Measurements from ENCODE around the gene PRTG.
"Not testable (repeated sequence)": the region's sequence is repeated elsewhere in the genome, so short reads cannot be mapped to it uniquely, and the experiment has no call there.

The PRTG gene

DNA sequence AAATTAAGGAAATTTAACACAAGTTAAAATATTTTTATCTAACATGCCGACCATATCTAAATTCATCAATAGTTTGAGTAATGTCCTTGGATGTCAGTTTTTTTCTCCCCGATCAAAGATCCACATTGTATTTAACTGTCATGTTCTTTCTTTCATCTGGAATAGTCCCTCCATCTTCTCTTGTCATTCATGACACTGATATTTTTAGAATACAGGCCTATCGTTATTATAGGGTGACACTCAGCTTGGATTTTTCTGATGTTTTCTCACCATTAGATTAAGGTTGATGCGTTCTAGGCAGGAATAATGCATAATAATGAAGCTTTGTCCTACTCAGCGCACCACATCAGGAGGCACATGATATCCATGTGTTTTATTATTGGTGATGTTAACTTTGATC lies 141.6 kb downstream of the PRTG start:
- Histone ChIP-seq H2BK15ac (replicated peaks; ENCODE audit: low read depth) (no peak overlapping the region), H3K4ac (ENCODE audit: low read depth, low read length) (no peak overlapping the region), H3K4me3 (ENCODE audit: low read length) (no peak overlapping the region), H4K8ac (ENCODE audit: low read depth, low read length) (no peak overlapping the region), H2AK5ac (ENCODE audit: low read length) (no peak overlapping the region), H3K4me2 (ENCODE audit: low read length) (no peak overlapping the region), H3K79me2 (ENCODE audit: control insufficient read depth, insufficient read depth, low read length) (no peaks in the 10 kb centered on the region), H3K23ac (ENCODE audit: low read length) (no peak overlapping the region), H2BK120ac (ENCODE audit: low read depth, low read length) (no peak overlapping the region), H4K5ac (ENCODE audit: low read length) (no peak overlapping the region), H3K79me1 (ENCODE audit: low read length) (no peaks in the 10 kb centered on the region), H3K56ac (ENCODE audit: low read length) (no peak overlapping the region), H3K4me1 (ENCODE audit: control insufficient read depth, low read depth, low read length) (no peaks in the 10 kb centered on the region), H3K9ac (ENCODE audit: low read length) (no peak overlapping the region), H3K18ac (ENCODE audit: low read length) (no peak overlapping the region), H2BK5ac (ENCODE audit: low read length) (no peak overlapping the region), H3K27me3 (ENCODE audit: insufficient read depth, low read length, poor library complexity) (no peaks in the 10 kb centered on the region), H3K27ac (ENCODE audit: low read depth, low read length) (no peak overlapping the region), H3K36me3 (ENCODE audit: control insufficient read depth, insufficient read depth, low read length) (no peaks in the 10 kb centered on the region)
- no peak for DNase-seq
- WGBS (ENCODE audit: extremely low coverage, insufficient coverage, low lambda C conversion rate), result no CpG with 5 or more reads among the region's 5 CpGs

DNA sequence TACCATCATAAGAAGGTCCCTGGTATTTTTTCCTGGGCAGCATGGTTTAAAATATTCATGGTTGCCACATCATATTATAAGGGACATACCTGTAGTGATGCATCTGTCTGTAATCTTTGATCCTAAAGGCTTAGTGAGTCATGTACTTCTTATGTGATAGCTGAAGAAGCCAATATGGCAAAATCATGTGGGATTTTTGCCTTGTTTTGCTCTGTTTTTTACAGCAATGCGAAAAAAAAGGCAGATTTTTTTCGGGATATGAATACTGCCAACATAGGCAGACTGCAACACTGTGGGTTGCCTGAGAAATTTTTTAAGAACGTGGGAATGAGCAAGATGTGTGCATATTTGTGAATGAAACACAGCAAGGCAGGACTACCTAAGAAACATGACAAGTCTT lies 143.5 kb downstream of the PRTG start:
- H3K4me1 ChIP-seq (ENCODE audit: control insufficient read depth, low read depth, low read length), result no peaks in the 10 kb centered on the region
- DNase-seq, result no peak
- no peak overlapping the region for H3K18ac ChIP-seq (ENCODE audit: low read length)
- H2AK5ac ChIP-seq (ENCODE audit: low read length), result no peak overlapping the region
- H3K36me3 ChIP-seq (ENCODE audit: control insufficient read depth, insufficient read depth, low read length), result no peaks in the 10 kb centered on the region
- no peaks in the 10 kb centered on the region for H3K79me1 ChIP-seq (ENCODE audit: low read length)
- no peak overlapping the region for H4K8ac ChIP-seq (ENCODE audit: low read depth, low read length)
- no peak overlapping the region for H3K4me3 ChIP-seq (ENCODE audit: low read length)
- H3K27me3 ChIP-seq (ENCODE audit: insufficient read depth, low read length, poor library complexity), result no peaks in the 10 kb centered on the region
- WGBS (ENCODE audit: extremely low coverage, insufficient coverage, low lambda C conversion rate), result no CpG with 5 or more reads among the region's 3 CpGs
- H4K5ac ChIP-seq (ENCODE audit: low read length), result no peak overlapping the region
- H3K23ac ChIP-seq (ENCODE audit: low read length), result no peak overlapping the region
- no peak overlapping the region for H3K56ac ChIP-seq (ENCODE audit: low read length)
- no peak overlapping the region for H3K27ac ChIP-seq (ENCODE audit: low read depth, low read length)
- no peak overlapping the region for H2BK15ac ChIP-seq (replicated peaks; ENCODE audit: low read depth)
- no peaks in the 10 kb centered on the region for H3K79me2 ChIP-seq (ENCODE audit: control insufficient read depth, insufficient read depth, low read length)
- H3K9ac ChIP-seq (ENCODE audit: low read length), result no peak overlapping the region
- H3K4me2 ChIP-seq (ENCODE audit: low read length), result no peak overlapping the region
- H3K4ac ChIP-seq (ENCODE audit: low read depth, low read length), result no peak overlapping the region
- no peak overlapping the region for H2BK5ac ChIP-seq (ENCODE audit: low read length)
- H2BK120ac ChIP-seq (ENCODE audit: low read depth, low read length), result no peak overlapping the region

DNA sequence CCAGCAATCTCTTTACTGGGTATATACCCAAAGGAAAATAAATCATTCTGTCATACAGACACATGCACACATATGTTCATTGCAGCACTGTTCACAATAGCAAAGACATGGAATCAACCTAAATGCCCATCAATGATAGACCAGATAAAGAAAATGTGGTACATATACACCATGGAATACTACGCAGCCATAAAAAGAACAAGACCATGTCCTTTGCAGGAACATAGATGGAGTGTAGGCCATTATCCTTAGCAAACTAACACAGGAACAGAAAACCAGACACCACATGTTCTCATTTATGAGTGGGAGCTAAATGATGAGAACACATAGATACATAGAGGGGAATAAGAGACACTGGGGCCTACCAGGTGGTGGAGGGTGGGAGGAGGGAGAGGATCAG lies 149.9 kb downstream of the PRTG start:
- H4K5ac ChIP-seq (ENCODE audit: low read length); H2BK5ac ChIP-seq (ENCODE audit: low read length); H4K8ac ChIP-seq (ENCODE audit: low read depth, low read length); H3K4ac ChIP-seq (ENCODE audit: low read depth, low read length); H3K18ac ChIP-seq (ENCODE audit: low read length); H2AK5ac ChIP-seq (ENCODE audit: low read length); DNase-seq; H3K79me2 ChIP-seq (ENCODE audit: control insufficient read depth, insufficient read depth, low read length); H3K4me3 ChIP-seq (ENCODE audit: low read length); H3K9ac ChIP-seq (ENCODE audit: low read length); H3K79me1 ChIP-seq (ENCODE audit: low read length); H2BK120ac ChIP-seq (ENCODE audit: low read depth, low read length); H3K27ac ChIP-seq (ENCODE audit: low read depth, low read length); H3K27me3 ChIP-seq (ENCODE audit: insufficient read depth, low read length, poor library complexity); H3K4me1 ChIP-seq (ENCODE audit: control insufficient read depth, low read depth, low read length); H2BK15ac ChIP-seq (replicated peaks; ENCODE audit: low read depth); H3K56ac ChIP-seq (ENCODE audit: low read length); H3K23ac ChIP-seq (ENCODE audit: low read length); H3K36me3 ChIP-seq (ENCODE audit: control insufficient read depth, insufficient read depth, low read length); H3K4me2 ChIP-seq (ENCODE audit: low read length): not testable (repeated sequence)
- WGBS (ENCODE audit: extremely low coverage, insufficient coverage, low lambda C conversion rate), result no CpG with 5 or more reads among the region's 1 CpG

DNA sequence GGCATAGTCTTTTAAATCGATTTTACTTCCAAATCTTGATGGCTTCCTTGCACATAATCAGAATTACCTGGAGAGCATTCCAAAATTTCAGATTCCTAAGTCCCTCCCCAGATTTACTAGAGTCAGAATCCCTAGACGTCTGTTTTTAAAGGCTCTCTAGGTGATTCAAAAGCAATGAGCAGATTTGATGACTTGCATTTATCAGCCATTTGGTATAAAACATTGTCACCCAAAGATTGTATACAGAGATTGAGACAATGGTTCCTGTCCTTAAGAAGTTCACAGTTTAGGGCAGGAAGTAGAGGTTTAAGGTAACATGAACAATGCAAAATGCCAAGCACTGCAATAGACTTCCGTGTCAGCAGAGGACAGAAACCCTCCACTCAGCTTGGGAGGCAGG lies 152.2 kb downstream of the PRTG start:
- Histone ChIP-seq H3K23ac (ENCODE audit: low read length) (no peak overlapping the region), H3K36me3 (ENCODE audit: control insufficient read depth, insufficient read depth, low read length) (no peaks in the 10 kb centered on the region), H3K4ac (ENCODE audit: low read depth, low read length) (no peak overlapping the region), H2BK120ac (ENCODE audit: low read depth, low read length) (no peak overlapping the region), H4K8ac (ENCODE audit: low read depth, low read length) (no peak overlapping the region), H3K27ac (ENCODE audit: low read depth, low read length) (no peak overlapping the region), H3K56ac (ENCODE audit: low read length) (no peak overlapping the region), H3K4me2 (ENCODE audit: low read length) (no peak overlapping the region), H3K27me3 (ENCODE audit: insufficient read depth, low read length, poor library complexity) (peaks cover 16% of the 10 kb centered on the region), H3K9ac (ENCODE audit: low read length) (no peak overlapping the region), H2AK5ac (ENCODE audit: low read length) (no peak overlapping the region), H3K79me1 (ENCODE audit: low read length) (no peaks in the 10 kb centered on the region), H3K18ac (ENCODE audit: low read length) (no peak overlapping the region), H3K79me2 (ENCODE audit: control insufficient read depth, insufficient read depth, low read length) (no peaks in the 10 kb centered on the region), H3K4me3 (ENCODE audit: low read length) (no peak overlapping the region), H2BK15ac (replicated peaks; ENCODE audit: low read depth) (no peak overlapping the region), H4K5ac (ENCODE audit: low read length) (no peak overlapping the region), H3K4me1 (ENCODE audit: control insufficient read depth, low read depth, low read length) (no peaks in the 10 kb centered on the region), H2BK5ac (ENCODE audit: low read length) (no peak overlapping the region)
- DNase-seq, result peak; percentile 42
- no CpG with 5 or more reads among the region's 3 CpGs for WGBS (ENCODE audit: extremely low coverage, insufficient coverage, low lambda C conversion rate)

DNA sequence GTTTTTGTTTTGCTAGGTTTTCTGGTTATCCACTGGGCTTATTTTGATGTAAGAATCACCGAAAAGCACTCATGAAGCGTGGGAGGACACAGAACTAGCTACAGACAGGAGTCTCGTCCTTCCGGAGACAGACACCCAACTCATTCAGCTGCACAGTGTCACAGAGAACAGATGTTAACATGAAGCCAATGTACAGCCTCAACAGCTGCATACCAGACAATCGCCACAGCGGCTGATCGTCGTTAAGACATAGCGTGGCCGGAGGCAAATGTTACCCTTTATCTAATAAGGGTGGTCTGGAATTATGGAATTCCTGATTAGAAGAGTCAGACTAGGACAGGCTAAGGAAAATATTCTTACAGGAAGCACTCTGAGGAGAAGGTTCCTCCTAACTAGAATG lies 153.7 kb downstream of the PRTG start:
- no peaks in the 10 kb centered on the region for H3K36me3 ChIP-seq (ENCODE audit: control insufficient read depth, insufficient read depth, low read length)
- H3K4me3 ChIP-seq (ENCODE audit: low read length), result peak overlapping the region; percentile 20
- peaks cover 16% of the 10 kb centered on the region for H3K27me3 ChIP-seq (ENCODE audit: insufficient read depth, low read length, poor library complexity)
- no peak overlapping the region for H3K56ac ChIP-seq (ENCODE audit: low read length)
- H4K8ac ChIP-seq (ENCODE audit: low read depth, low read length), result no peak overlapping the region
- H2BK15ac ChIP-seq (replicated peaks; ENCODE audit: low read depth), result no peak overlapping the region
- DNase-seq, result no peak
- no peak overlapping the region for H2AK5ac ChIP-seq (ENCODE audit: low read length)
- WGBS (ENCODE audit: extremely low coverage, insufficient coverage, low lambda C conversion rate), result no CpG with 5 or more reads among the region's 10 CpGs
- no peak overlapping the region for H3K4me2 ChIP-seq (ENCODE audit: low read length)
- H3K23ac ChIP-seq (ENCODE audit: low read length), result no peak overlapping the region
- no peak overlapping the region for H3K4ac ChIP-seq (ENCODE audit: low read depth, low read length)
- H2BK5ac ChIP-seq (ENCODE audit: low read length), result no peak overlapping the region
- H3K18ac ChIP-seq (ENCODE audit: low read length), result no peak overlapping the region
- no peak overlapping the region for H3K9ac ChIP-seq (ENCODE audit: low read length)
- no peak overlapping the region for H3K27ac ChIP-seq (ENCODE audit: low read depth, low read length)
- H3K79me1 ChIP-seq (ENCODE audit: low read length), result no peaks in the 10 kb centered on the region
- H2BK120ac ChIP-seq (ENCODE audit: low read depth, low read length), result no peak overlapping the region
- no peaks in the 10 kb centered on the region for H3K4me1 ChIP-seq (ENCODE audit: control insufficient read depth, low read depth, low read length)
- H3K79me2 ChIP-seq (ENCODE audit: control insufficient read depth, insufficient read depth, low read length), result no peaks in the 10 kb centered on the region
- H4K5ac ChIP-seq (ENCODE audit: low read length), result no peak overlapping the region

DNA sequence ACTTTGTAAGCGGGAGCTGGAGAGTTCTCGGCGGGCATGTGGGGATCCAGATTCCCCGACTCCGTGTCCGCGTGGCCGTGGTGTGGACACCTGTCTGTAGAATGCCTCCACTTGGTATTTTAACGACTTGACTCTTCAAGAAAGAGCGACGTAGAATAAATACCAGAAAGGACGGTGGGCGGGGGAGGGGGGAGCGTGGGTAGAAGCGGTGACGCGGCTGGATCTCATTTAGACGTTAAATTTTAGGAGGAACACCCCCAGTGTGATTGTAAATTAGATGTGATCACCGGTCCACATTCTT lies 154.2 kb downstream of the PRTG start:
- Histone ChIP-seq H3K27ac (ENCODE audit: low read depth, low read length) (peak overlapping the region; percentile 44), H3K79me1 (ENCODE audit: low read length) (no peaks in the 10 kb centered on the region), H4K5ac (ENCODE audit: low read length) (no peak overlapping the region), H2BK5ac (ENCODE audit: low read length) (no peak overlapping the region), H4K8ac (ENCODE audit: low read depth, low read length) (peak overlapping the region; percentile 1), H2BK15ac (replicated peaks; ENCODE audit: low read depth) (no peak overlapping the region), H3K4me3 (ENCODE audit: low read length) (peak overlapping the region; percentile 52), H3K79me2 (ENCODE audit: control insufficient read depth, insufficient read depth, low read length) (no peaks in the 10 kb centered on the region), H3K23ac (ENCODE audit: low read length) (no peak overlapping the region), H3K56ac (ENCODE audit: low read length) (peak overlapping the region; percentile 94), H3K4me2 (ENCODE audit: low read length) (peak overlapping the region; percentile 92), H3K18ac (ENCODE audit: low read length) (peak overlapping the region; percentile 19), H3K36me3 (ENCODE audit: control insufficient read depth, insufficient read depth, low read length) (no peaks in the 10 kb centered on the region), H3K27me3 (ENCODE audit: insufficient read depth, low read length, poor library complexity) (peaks cover 16% of the 10 kb centered on the region), H2AK5ac (ENCODE audit: low read length) (no peak overlapping the region), H2BK120ac (ENCODE audit: low read depth, low read length) (no peak overlapping the region), H3K9ac (ENCODE audit: low read length) (peak overlapping the region; percentile 81), H3K4me1 (ENCODE audit: control insufficient read depth, low read depth, low read length) (no peaks in the 10 kb centered on the region), H3K4ac (ENCODE audit: low read depth, low read length) (no peak overlapping the region)
- no CpG with 5 or more reads among the region's 19 CpGs for WGBS (ENCODE audit: extremely low coverage, insufficient coverage, low lambda C conversion rate)
- DNase-seq, result no peak
